IPS-18a (cell line): ENCODE measurements around the gene DNAJC8.

Experiments used
- H3K27ac ChIP-seq: one replicate; pipeline ENCODE4 v1.5.1; 2013; ENCODE audit warnings: low read length
- H3K27me3 ChIP-seq: one replicate; pipeline ENCODE4 v1.6.1; 2013; ENCODE audit warnings: mild to moderate bottlenecking, low read length; ENCODE audit not compliant: control insufficient read depth, insufficient read depth
- H3K36me3 ChIP-seq: one replicate; pipeline ENCODE4 v1.6.1; 2013; ENCODE audit warnings: low read depth, low read length; ENCODE audit not compliant: control insufficient read depth
- H3K4me1 ChIP-seq: one replicate; pipeline ENCODE4 v1.6.1; 2013; ENCODE audit warnings: low read depth, low read length; ENCODE audit not compliant: control insufficient read depth
- H3K4me3 ChIP-seq: one replicate; pipeline ENCODE4 v1.5.1; 2013; ENCODE audit warnings: low read length
- H3K9ac ChIP-seq: one replicate; pipeline ENCODE4 v1.6.1; 2013; ENCODE audit warnings: mild to moderate bottlenecking, low read length, moderate library complexity
- H3K9me3 ChIP-seq: one replicate; pipeline ENCODE4 v1.6.1; 2013; ENCODE audit warnings: low read depth, low read length; ENCODE audit not compliant: control insufficient read depth

Gene DNAJC8

GRCh38 chr1:28195780-28196179 is 37.0 kb downstream of the DNAJC8 start:
- Histone ChIP-seq H3K27me3 (no peaks in the 10 kb centered on the region), H3K27ac (peak overlapping the region; percentile 7), H3K9ac (peak overlapping the region; percentile 32), H3K36me3 (peaks cover 21% of the 10 kb centered on the region), H3K4me3 (no peak overlapping the region), H3K9me3 (no peaks in the 10 kb centered on the region), H3K4me1 (peaks cover 21% of the 10 kb centered on the region)

DNA sequence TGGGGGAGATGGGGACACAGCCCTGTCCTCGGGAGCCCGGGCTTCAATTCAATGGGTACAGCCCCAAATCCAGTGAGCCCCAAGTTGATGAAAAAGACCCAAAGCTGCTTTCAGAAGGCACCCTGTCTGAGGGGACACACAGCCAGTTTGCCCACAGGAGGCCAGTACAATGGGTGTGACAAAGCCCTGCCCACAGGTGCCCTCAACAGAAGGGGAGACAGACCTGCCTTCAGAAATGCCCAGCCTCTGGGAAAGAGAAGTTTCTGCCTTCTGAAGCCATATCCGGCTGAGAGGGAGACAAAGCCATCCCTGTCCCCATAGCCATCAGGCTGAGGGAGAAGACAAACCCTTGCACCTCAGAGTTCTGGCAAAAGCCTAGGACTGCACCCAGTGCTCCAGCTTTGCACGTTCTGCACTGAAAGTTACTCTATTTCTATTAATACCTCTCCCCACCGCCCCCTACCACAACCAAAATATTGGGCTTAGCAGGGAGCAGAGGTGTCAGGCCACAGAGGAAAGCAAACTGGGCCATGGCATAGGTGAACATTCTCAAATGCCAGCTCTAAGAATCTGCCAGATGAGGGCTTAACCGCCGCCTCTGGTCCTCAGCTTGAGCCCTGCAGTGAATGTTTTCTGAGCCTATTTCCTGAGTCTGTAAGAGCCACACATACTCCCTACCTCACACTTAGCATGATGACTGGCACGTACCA is 38.3 kb downstream of the DNAJC8 start:
- Histone ChIP-seq H3K4me1 (peaks cover 21% of the 10 kb centered on the region), H3K9me3 (no peaks in the 10 kb centered on the region), H3K9ac (no peak overlapping the region), H3K27ac (no peak overlapping the region), H3K36me3 (peaks cover 9% of the 10 kb centered on the region), H3K27me3 (no peaks in the 10 kb centered on the region), H3K4me3 (no peak overlapping the region)

DNA sequence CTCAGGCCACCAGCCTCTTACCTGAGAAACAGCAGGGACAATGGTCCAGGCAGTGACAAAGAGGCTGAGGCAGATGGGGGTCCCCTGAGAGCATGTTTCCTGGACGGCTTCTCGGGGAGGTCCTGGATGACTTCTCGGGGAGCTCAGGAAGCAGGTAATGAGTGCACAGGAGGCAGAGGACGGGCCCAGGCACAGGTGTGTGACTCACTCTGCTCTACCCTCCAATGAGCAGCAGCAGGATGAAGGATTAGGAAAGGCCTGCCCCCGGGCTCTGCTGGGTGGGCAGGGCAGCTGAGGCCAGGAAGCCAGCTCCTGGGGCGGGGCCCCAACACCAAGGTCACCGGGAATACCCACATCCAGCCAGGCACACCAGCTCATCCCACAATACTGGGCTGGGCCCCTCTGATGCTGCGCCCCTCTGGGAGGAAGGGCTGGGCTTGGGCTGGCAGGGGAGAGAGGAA is 39.1 kb downstream of the DNAJC8 start:
- peaks cover 2% of the 10 kb centered on the region for H3K36me3 ChIP-seq
- H3K9me3 ChIP-seq, result no peaks in the 10 kb centered on the region
- no peak overlapping the region for H3K9ac ChIP-seq
- no peaks in the 10 kb centered on the region for H3K27me3 ChIP-seq
- H3K27ac ChIP-seq, result no peak overlapping the region
- H3K4me3 ChIP-seq, result no peak overlapping the region
- H3K4me1 ChIP-seq, result peaks cover 21% of the 10 kb centered on the region

DNA sequence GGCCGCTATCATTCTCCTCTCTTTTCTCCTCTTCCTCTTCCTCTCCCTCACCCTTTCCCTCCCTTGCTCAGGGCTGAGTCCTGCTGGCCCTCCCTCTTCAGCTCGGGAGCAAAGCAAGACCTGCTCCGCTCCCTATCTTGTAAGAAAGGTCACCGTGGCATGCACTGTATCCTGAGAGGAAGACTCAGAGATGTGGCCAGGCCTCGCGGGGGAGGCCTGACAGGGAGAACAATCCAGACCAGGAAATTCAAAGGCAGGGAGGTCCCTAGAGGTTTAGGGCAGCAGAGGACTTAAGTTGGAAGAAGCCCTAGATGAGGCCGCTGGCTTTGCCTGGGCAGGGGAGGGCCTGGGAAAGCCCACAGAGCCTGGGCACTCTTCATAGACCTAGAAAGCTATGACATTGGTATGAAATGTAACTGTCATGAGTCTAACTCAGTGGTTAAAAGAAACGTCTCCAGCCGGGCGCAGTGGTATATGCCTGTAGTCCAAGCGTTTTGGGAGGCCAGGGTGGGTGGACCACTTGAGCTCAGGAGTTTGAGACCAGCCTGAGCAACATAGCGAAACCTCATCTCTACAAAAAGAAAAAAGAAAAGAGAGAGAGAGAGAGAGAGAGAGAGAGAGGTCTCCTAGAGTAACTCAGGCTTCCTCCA is 41.7 kb downstream of the DNAJC8 start:
- Histone ChIP-seq H3K4me3 (no peak overlapping the region), H3K9ac (no peak overlapping the region), H3K27me3 (no peaks in the 10 kb centered on the region), H3K27ac (no peak overlapping the region), H3K36me3 (no peaks in the 10 kb centered on the region), H3K4me1 (peaks cover 5% of the 10 kb centered on the region), H3K9me3 (no peaks in the 10 kb centered on the region)

DNA sequence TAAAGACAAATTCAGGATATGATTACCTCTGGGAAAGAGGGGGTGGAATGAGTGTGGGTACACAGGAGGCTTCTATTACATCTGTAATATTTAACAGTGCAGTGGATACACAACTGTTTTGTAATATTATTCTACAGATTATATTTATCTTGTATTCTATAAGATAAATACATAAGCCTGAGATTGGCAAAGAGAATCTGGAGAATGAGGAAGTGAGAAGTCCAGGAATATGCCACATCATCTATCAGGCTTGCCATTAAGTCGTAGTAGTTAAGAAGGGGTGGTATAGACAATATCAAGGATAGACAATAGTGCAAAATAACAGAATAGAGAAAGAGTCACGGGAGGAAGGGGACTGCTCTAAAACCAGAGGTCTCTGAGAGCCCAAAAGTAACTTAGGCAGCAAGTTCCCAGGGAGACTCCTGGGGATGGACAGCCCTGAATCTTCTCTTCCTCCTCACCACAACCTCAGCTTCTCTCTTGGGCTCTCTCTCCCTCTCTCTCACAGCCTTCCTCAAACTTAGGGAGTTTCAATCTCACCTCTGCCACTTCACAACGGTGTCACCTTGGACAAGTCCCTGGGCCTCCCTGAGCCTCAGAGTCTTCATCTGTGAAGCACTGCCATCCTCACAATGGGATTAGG is 42.4 kb downstream of the DNAJC8 start:
- no peaks in the 10 kb centered on the region for H3K27me3 ChIP-seq
- no peaks in the 10 kb centered on the region for H3K36me3 ChIP-seq
- H3K9ac ChIP-seq, result no peak overlapping the region
- no peak overlapping the region for H3K27ac ChIP-seq
- H3K4me1 ChIP-seq, result no peaks in the 10 kb centered on the region
- no peak overlapping the region for H3K4me3 ChIP-seq
- no peaks in the 10 kb centered on the region for H3K9me3 ChIP-seq

DNA sequence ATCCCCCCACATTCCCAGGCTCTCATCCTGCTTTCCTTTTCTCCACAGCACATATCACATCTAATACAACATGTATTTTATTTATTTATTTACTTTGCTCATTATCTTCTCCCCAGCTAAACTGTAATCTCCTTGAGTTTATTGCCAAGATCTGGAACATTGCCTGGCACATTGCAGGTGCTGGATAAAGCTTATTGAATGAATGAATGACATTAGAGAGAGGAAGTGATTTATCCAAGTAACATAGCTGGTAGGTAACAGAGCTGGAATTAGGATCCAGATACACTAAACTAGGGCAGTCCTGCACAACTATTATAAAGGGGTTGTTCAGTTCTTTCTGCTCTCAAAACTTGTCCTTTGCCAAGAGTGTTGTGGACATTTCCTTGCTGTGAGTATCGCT is 47.8 kb downstream of the DNAJC8 start:
- Histone ChIP-seq H3K36me3 (no peaks in the 10 kb centered on the region), H3K4me3 (no peak overlapping the region), H3K27me3 (no peaks in the 10 kb centered on the region), H3K9ac (no peak overlapping the region), H3K4me1 (no peaks in the 10 kb centered on the region), H3K27ac (no peak overlapping the region), H3K9me3 (no peaks in the 10 kb centered on the region)

DNA sequence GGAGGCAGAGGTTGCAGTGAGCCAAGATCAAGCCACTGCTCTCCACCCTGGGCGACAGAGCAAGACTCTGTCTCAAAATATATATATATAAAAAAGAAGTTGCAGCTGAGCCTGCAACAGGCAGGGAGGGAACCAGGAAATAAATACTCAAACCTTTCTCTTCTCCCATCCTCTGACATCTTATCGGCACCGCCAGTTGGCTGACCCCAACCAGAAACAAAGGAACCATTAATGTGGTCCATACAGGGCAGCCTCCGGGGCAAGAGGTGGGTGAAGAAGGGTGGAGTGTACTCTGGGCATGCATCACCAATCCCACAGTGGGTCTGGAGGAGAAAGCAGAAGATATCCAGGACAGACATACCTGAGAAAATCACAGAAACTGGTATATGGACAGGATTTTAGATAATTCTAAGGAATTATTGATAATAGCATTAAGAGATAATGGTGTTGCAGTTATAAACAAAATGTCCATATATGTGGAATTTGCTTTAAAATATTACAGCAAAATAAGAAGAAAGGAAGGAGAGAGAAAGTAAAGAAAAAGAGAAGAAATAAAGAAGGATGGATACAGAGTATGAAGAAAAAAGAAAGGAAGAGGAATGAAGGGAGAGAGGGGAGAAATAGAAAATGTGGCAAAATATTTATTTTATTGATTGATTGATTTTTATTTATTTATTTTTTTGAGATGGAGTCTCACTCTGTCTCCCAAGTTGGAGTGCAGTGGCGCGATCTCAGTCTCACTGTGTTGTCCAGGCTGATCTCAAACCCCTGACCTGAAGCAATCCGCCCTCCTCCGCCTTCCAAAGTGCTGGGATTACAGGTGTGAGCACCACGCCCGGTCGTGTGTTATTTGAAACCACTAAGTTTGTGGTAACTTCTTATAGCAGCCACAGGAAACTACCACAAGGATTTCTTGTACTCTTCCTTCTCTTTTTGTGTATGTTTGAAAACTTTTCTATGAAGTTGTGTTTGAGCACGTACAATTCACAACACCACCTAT is 52.2 kb downstream of the DNAJC8 start:
- Histone ChIP-seq H3K27me3 (no peaks in the 10 kb centered on the region), H3K27ac (no peak overlapping the region), H3K36me3 (no peaks in the 10 kb centered on the region), H3K9ac (no peak overlapping the region), H3K9me3 (no peaks in the 10 kb centered on the region), H3K4me3 (no peak overlapping the region), H3K4me1 (no peaks in the 10 kb centered on the region)

DNA sequence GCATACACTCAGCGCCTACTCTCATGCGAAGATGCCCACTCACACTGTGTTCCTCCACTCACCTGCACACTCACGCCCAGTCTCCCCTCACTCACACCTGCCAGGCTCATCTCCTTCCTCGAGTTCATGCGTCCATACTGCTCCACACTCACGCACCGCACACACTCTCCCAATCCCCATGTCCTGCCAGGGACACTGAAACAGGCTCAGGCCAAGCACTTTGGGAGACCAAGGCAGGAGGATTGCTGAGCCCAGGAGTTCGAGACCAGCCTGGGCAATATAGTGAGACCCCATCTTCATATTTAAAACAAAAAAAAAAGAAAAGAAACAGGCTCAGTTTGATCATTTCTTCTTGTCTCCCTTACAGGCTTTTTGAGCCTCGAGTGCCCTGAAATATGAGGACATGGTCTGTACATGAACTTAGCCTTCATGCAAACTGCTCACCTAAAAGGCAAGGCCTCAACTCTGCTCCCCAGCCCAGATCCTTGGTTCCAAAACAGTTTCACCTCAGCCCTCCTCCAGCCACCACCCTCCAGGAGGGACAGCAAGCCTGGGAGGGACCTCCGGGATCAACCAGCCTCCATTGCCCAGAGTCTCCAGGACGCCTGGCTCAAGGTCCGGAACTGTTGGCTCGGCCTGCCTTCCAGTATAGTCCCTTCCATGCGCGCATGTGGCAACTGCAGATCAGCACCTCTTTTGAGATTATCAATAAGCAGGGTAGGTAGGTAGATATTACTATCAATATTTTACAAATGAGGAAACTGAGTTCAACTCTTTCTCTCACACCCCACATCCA is 53.9 kb downstream of the DNAJC8 start:
- H3K9ac ChIP-seq, result no peak overlapping the region
- H3K4me1 ChIP-seq, result no peaks in the 10 kb centered on the region
- H3K27me3 ChIP-seq, result no peaks in the 10 kb centered on the region
- no peaks in the 10 kb centered on the region for H3K9me3 ChIP-seq
- H3K4me3 ChIP-seq, result no peak overlapping the region
- no peaks in the 10 kb centered on the region for H3K36me3 ChIP-seq
- no peak overlapping the region for H3K27ac ChIP-seq

DNA sequence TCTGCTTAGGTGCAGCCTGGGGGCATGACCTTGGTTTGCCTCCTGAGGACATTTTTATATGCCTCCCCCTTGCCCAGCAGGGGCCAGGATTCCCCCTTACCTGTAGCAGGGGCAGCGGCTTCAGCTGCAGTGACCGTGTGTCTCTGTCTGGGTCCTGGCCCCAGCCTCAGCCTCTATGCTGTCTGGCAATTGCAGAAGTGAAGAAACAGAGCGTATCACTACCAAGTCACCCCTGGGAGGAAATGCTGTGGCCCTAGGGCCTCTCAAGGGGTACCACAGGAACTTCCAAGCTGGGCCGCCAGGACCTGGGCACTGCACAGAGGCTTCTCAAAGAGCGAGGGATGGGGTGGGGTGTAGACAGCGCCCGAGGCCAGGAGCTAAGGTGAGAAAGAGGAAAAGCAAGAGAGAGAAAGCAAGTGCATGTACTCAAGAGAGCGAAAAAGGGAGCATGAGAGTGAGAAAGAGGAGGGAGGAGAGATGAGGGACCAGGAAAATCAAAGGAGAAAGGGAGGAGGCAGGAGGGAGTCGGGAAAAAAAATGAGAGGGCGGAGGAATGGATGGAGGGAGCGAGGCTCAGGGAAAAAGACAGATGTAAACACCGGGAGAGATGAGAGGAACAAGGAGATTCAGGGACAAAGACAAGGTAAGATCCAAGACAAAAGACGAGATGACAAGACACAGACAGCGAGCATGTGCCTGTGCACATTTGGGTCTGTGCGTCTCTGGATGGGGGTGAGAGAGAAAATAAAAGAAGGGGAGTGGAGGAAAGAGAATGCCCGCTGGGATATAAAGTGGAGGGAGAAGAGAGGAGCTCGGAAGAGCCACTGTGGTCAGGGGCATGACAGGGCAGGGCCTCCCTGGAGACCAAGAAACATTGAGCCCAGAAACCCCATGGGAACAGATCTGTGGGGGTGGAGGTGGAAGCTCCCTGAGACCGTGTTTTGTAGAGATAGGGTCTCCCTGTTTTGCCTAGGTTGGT is 56.0 kb downstream of the DNAJC8 start, which contains the start of gene PTAFR:
Gene PTAFR (minus strand): TSS at position 199 of the 979 bp plus-strand sequence. CDS start 25,669 bp downstream, outside the sequence.
- Histone ChIP-seq H3K9me3 (no peaks in the 10 kb centered on the region), H3K27ac (no peak within 1 kb of the TSS), H3K9ac (no peak within 1 kb of the TSS), H3K36me3 (no peaks in the 10 kb centered on the region), H3K4me3 (no peak within 1 kb of the TSS), H3K27me3 (no peaks in the 10 kb centered on the region), H3K4me1 (no peaks in the 10 kb centered on the region)
